Peyer's patch (tissue), 4 donors: ENCODE results near the gene PYROXD2.

Source experiments
- CTCF ChIP-seq, 6 experiments: fragments of 450-650 bp in 4 of 6; fragments of 200-600 bp in 2 of 6; sonication (generic) in 1 of 6; IDR thresholded peaks; one replicate each; pipeline ENCODE4 v1.5.1; 2017 to 2019; ENCODE audit warnings: antibody characterized with exemption in 6 of 6, mild to moderate bottlenecking in 3 of 6, moderate library complexity in 1 of 6
- POLR2A ChIP-seq, 2 donors: fragments of 450-650 bp; IDR thresholded peaks; one replicate each; pipeline ENCODE4 v1.5.1; 2017; ENCODE audit warnings: antibody characterized with exemption in 2 of 2, mild to moderate bottlenecking in 2 of 2, moderate library complexity in 2 of 2

GRCh38 chr10:98377001-98377400 lies 38.0 kb downstream of the PYROXD2 start:
- TF ChIP-seq CTCF (IDR thresholded peaks at IDR 0.05) (no peak), POLR2A (IDR thresholded peaks at IDR 0.05) (no peak)
